GM18519 (cell line): ENCODE data around the gene XCL1.
"Not testable (repeated sequence)": the region's sequence is repeated elsewhere in the genome, so short reads cannot be mapped to it uniquely, and the experiment has no call there.

Experiments used
- ATAC-seq: cut with Tn5 transposase; IDR thresholded peaks from one replicate; pipeline ENCODE4 v1.9.1; 2021; ENCODE audit warnings: mild to moderate bottlenecking, moderate library complexity; ENCODE audit not compliant: unreplicated experiment, low FRiP score

Gene XCL1

GRCh38 chr1:168567007-168567406, 9.4 kb upstream of the XCL1 start:
- no peak for ATAC-seq

- no peak for ATAC-seq
Measured at GRCh38 chr1:168567568-168567967, 8.8 kb upstream of the XCL1 start.

- ATAC-seq = no peak
Measured at GRCh38 chr1:168568346-168568745, 8.1 kb upstream of the XCL1 start.

GRCh38 chr1:168570652-168571051, 5.8 kb upstream of the XCL1 start:
- no peak for ATAC-seq

- ATAC-seq = no peak
Measured at GRCh38 chr1:168572633-168573032, 3.8 kb upstream of the XCL1 start.

- ATAC-seq = not testable (repeated sequence)
Measured at GRCh38 chr1:168574234-168574633, 2.2 kb upstream of the XCL1 start.

- ATAC-seq = not testable (repeated sequence)
Measured at GRCh38 chr1:168578531-168579185, 2.3 kb downstream of the XCL1 start.

- not testable (repeated sequence) for ATAC-seq
Measured at GRCh38 chr1:168580290-168580689, 3.9 kb downstream of the XCL1 start.

DNA sequence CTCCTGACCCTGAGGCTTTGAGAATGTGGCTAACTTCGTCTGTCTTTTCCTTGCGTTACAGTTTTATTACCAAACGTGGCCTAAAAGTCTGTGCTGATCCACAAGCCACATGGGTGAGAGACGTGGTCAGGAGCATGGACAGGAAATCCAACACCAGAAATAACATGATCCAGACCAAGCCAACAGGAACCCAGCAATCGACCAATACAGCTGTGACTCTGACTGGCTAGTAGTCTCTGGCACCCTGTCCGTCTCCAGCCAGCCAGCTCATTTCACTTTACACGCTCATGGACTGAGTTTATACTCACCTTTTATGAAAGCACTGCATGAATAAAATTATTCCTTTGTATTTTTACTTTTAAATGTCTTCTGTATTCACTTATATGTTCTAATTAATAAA, 4.6 kb downstream of the XCL1 start:
- not testable (repeated sequence) for ATAC-seq

GRCh38 chr1:168581817-168582572, 5.6 kb downstream of the XCL1 start:
- ATAC-seq = no peak

- no peak for ATAC-seq
Measured at GRCh38 chr1:168582688-168583336, 6.4 kb downstream of the XCL1 start.

DNA sequence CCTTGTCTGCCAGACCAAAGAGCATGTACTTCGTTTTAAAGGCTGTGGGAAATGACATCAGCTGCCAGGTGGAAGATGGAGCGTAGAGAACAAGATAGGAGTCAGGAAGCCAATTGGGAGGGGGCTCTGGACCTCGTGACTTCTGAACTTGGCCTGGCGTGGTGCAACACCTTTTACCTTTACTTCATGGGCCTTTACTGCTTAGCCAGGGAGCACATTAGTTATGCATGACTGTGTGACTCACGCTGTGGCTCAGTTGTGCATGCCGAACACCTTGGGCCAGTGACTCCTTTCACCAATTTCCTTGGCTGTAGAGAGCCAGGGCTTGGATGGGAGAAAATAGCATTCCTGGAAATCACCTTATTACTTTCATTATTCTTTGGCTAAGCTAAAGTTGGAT, 7.2 kb downstream of the XCL1 start:
- no peak for ATAC-seq

GRCh38 chr1:168585191-168585590, 8.8 kb downstream of the XCL1 start:
- no peak for ATAC-seq

DNA sequence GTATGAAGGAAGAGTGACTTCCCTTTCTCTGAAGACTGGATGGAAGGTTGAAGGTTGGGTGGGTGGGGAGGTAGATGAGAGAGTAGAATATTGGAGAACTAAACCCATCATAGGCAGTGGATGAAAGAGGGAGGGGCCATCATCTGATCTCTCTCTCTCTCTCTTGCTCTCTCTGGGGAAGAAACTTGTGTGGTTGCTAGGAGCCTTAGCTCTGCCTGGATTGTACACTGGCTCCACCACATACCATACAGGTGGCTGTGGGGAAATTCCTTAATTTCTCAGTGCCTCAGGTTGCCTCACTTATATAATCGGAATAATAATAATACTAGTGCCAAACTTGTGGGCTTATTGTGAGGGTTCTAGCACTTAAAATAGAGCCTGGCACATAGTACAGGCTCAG, 9.5 kb downstream of the XCL1 start:
- ATAC-seq = no peak

DNA sequence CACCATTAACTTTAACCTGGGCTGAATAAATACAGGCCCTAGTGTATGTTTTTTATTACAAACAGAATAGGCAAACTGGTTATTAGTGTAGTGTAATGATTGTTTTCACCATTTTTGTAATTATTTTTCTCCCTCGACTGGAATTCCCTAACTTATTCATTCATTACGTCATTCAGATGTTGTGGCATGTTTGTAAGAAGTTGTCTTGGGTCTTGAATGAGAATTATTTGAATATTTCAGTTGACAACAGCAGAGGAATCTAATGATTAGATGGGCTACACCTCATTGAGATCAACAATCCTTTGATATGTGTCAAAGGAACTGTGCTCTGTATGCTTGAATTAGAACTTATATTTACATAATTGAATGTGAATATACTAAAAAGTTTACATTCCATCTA, 12.8 kb downstream of the XCL1 start:
- no peak for ATAC-seq

DNA sequence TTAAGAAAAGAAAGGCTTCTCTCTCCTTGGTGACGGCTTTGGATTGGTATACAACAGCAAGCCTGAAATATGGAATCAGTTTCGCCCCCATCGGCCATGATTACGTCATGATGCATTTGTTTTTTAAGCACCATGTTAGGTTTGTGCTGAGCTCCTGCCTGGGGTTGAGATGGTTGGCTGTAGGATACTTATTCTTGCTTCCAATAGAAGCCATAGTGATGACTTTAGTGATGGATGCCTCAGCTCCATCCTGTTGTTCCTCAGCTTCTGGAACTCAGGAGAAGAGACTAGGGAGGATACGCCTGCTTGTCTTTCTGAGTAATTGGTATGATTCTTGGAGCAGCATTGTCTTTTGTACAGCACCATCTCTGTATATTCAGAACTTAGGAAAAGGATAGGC, 14.7 kb downstream of the XCL1 start:
- no peak for ATAC-seq

DNA sequence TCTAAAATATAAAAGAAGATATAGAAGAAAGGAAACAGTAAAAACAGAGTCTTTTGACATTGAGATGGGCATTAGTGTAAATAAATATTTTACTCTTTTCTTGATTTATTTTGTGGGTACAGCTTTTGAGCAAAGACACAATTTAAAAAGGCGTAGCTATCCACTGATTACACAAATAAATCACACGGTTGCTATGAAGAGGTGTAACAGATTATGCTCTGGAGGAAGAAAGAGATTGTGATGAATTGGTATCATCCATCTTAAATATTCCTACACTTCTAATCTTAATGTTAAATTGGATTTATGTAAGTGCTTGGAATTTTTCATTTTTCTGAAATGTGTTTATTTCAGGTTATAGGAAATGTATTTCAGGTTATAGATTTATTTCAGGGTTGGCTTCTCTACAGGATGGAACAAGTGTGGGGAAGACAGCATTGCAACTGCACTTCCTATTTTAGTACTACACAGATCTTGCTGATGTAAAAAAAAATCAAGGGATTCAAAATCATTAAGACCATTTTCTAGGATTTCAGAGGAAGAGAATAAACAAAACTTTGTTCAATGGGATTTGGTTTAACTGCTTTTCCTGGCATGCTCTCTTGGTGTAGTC, 15.3 kb downstream of the XCL1 start:
- ATAC-seq = no peak

GRCh38 chr1:168595403-168595802, 19.0 kb downstream of the XCL1 start:
- not testable (repeated sequence) for ATAC-seq

GRCh38 chr1:168598125-168598524, 21.7 kb downstream of the XCL1 start:
- ATAC-seq = no peak

DNA sequence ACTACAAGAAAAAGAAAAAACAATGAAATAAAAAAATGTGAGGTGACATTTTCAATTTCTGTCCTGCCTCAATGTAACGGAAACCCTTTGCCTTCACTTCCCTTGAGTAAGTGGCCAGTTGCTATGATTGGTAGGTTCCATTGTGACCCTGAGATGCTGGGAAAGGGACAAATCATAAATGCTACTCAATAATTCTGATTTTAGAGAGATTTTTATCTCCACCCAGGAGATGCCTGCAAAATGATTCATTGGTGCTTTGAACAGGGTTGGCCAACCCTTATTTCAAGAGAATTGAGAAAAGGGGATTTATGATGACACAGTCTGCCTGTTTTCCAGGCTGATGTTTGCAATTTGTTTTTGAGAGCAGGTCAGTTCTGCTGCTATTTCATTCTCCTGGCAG, 22.5 kb downstream of the XCL1 start:
- ATAC-seq = no peak

- no peak for ATAC-seq
Measured at GRCh38 chr1:168599641-168600040, 23.2 kb downstream of the XCL1 start.
